K562 (cell line): Measurements from ENCODE around the gene KL. TPM values are rescaled to one million over a fixed set of nuclear protein-coding genes. Genes with fewer than 3 reads are reported as not detected.

Experiments
- ATAC-seq: fragments of 200-7000 bp; cut with Tn5 transposase; 3 replicates; pipeline ENCODE4 v1.9.1; 2020; ENCODE audit warnings: moderate library complexity
- BruUV-seq: library from RNA; stranded (reverse); fragments of 400-500 nt; replicated peaks from 2 replicates; lab custom pipeline; 2021; lab: Mats Ljungman, UMichigan
- CTCF ChIA-PET: fragments of 300-600 bp; formaldehyde crosslinking; extraction: SDS; loops from one replicate; lab custom pipeline; 2021; ENCODE audit warnings: low intra/inter-chr PET ratio; lab: Yijun Ruan, JAX
- POLR2A ChIA-PET: fragments of 300-600, 350-650 bp; sonication (Branson Sonifier 250); formaldehyde crosslinking; extraction: SDS; loops from one replicate; lab custom pipeline; 2021; ENCODE audit warnings: antibody characterized with exemption, inconsistent platforms; lab: Yijun Ruan, JAX
- DNase-seq, 4 experiments: peaks; one replicate each; pipeline versions ENCODE4 v3.0.0 to v3.0.0-alpha.2; 2011 to 2018; ENCODE audit warnings: low spot score in 3 of 4, mixed read lengths in 3 of 4; ENCODE audit errors: extremely low read depth in 1 of 4
- FAIRE-seq: peaks from 2 replicates; lab custom pipeline; 2011; peaks lifted over from hg19 to GRCh38; lab: Jason Lieb, UNC
- H2AFZ ChIP-seq: 2 replicates; pipeline ENCODE4 v1.6.0; 2011; ENCODE audit warnings: low read depth, low read length, control low read depth, inconsistent platforms
- H3K27ac ChIP-seq: fragments of 200-600 bp; 3 replicates; pipeline ENCODE4 v1.8.0; 2011; ENCODE audit warnings: low read depth, mild to moderate bottlenecking, control low read depth, inconsistent platforms, low read length, moderate library complexity, mixed read lengths; ENCODE audit errors: extremely low read depth
- H3K27me3 ChIP-seq, 2 experiments: fragments of 300-600 bp in 1 of 2; 2 replicates in 1 of 2; 3 replicates in 1 of 2; pipeline versions ENCODE4 v1.6.0 to v1.8.0; 2011; ENCODE audit warnings: inconsistent platforms in 2 of 2, low read length in 2 of 2, mild to moderate bottlenecking in 1 of 2, mixed read lengths in 1 of 2, moderate library complexity in 1 of 2; ENCODE audit not compliant: control insufficient read depth in 2 of 2, insufficient read depth in 2 of 2
- H3K36me3 ChIP-seq: fragments of 300-600 bp; 3 replicates; pipeline ENCODE4 v1.8.0; 2011; ENCODE audit warnings: mild to moderate bottlenecking, low read length, inconsistent platforms; ENCODE audit not compliant: control insufficient read depth, insufficient read depth
- H3K4me1 ChIP-seq, 2 experiments: fragments of 200-600 bp in 1 of 2; replicated peaks in 1 of 2; 2 replicates in 1 of 2; 3 replicates in 1 of 2; pipeline versions ENCODE4 v1.5.1 to v1.8.0; 2011; ENCODE audit warnings: inconsistent platforms in 2 of 2, low read length in 2 of 2, mild to moderate bottlenecking in 1 of 2, mixed read lengths in 1 of 2, moderate library complexity in 1 of 2; ENCODE audit not compliant: control insufficient read depth in 2 of 2, insufficient read depth in 2 of 2
- H3K4me2 ChIP-seq: 2 replicates; pipeline ENCODE4 v1.6.1; 2011; ENCODE audit warnings: low read length, control low read depth, inconsistent platforms, mixed read lengths; ENCODE audit not compliant: insufficient read depth
- H3K4me3 ChIP-seq: fragments of 200-600 bp; sonication (generic), shearing (Covaris generic); 2 replicates; pipeline ENCODE4 v1.5.1; 2016; ENCODE audit warnings: control low read depth, inconsistent platforms
- H3K79me2 ChIP-seq: fragments of 200-600 bp; 3 replicates; pipeline ENCODE4 v1.8.0; 2011; ENCODE audit warnings: low read length, inconsistent platforms; ENCODE audit not compliant: control insufficient read depth, insufficient read depth
- H3K9ac ChIP-seq, 2 experiments: 2 replicates each; pipeline versions ENCODE4 v1.6.0 to v1.6.1; 2011; ENCODE audit warnings: low read depth in 2 of 2, low read length in 2 of 2, control low read depth in 1 of 2, inconsistent platforms in 1 of 2, mild to moderate bottlenecking in 1 of 2, mixed read lengths in 1 of 2; ENCODE audit not compliant: insufficient read depth in 1 of 2
- H3K9me1 ChIP-seq: one replicate; pipeline ENCODE4 v1.6.0; 2011; ENCODE audit warnings: inconsistent platforms, mild to moderate bottlenecking, low read length, moderate library complexity; ENCODE audit not compliant: control insufficient read depth, insufficient read depth
- H3K9me3 ChIP-seq: replicated peaks from 2 replicates; pipeline ENCODE4 v1.5.1; 2011; ENCODE audit warnings: low read depth, low read length, inconsistent platforms; ENCODE audit not compliant: control insufficient read depth, insufficient read depth
- H4K20me1 ChIP-seq: replicated peaks from 2 replicates; pipeline ENCODE4 v1.6.1; 2011; ENCODE audit warnings: low read length, inconsistent platforms, mixed read lengths; ENCODE audit not compliant: control insufficient read depth, insufficient read depth
- ASH1L ChIP-seq: fragments of 450-650 bp; IDR thresholded peaks from 2 replicates; pipeline ENCODE4 v1.6.1; 2018; ENCODE audit warnings: borderline replicate concordance, mild to moderate bottlenecking, low read depth; ENCODE audit not compliant: partially characterized antibody
- ATF7 ChIP-seq: fragments of 450-650 bp; IDR thresholded peaks from 2 replicates; pipeline ENCODE4 v1.7.1; 2014; ENCODE audit warnings: mild to moderate bottlenecking, moderate library complexity
- MCM3 ChIP-seq: fragments of 450-650 bp; IDR thresholded peaks from 2 replicates; pipeline ENCODE4 v1.6.1; 2016
- MEF2D ChIP-seq: conservative IDR thresholded peaks from 2 replicates; pipeline ENCODE4 v1.6.1; 2016; ENCODE audit warnings: low read depth, missing genetic modification characterization, missing compliant biosample characterization
- MTF1 ChIP-seq: fragments of 250-450 bp; sonication (Bioruptor Pico); IDR thresholded peaks from 2 replicates; pipeline ENCODE4 v1.9.0; 2021; ENCODE audit warnings: moderate library complexity, mild to moderate bottlenecking, inconsistent platforms, borderline replicate concordance
- NFRKB ChIP-seq: fragments of 450-650 bp; IDR thresholded peaks from 2 replicates; pipeline ENCODE4 v1.6.1; 2016; ENCODE audit warnings: low read depth
- PHF8 ChIP-seq: fragments of 200-600 bp; sonication (generic); IDR thresholded peaks from 2 replicates; pipeline ENCODE4 v1.6.1; 2012; ENCODE audit warnings: mixed run types, mild to moderate bottlenecking, inconsistent platforms, low read length, moderate library complexity, borderline replicate concordance
- PPARD ChIP-seq: fragments of 250-450 bp; sonication (Bioruptor Pico); IDR thresholded peaks from 2 replicates; pipeline ENCODE4 v1.8.0; 2022; ENCODE audit warnings: inconsistent platforms, mild to moderate bottlenecking, moderate library complexity
- SMARCB1 ChIP-seq: IDR thresholded peaks from 2 replicates; pipeline ENCODE4 v1.6.1; 2011; ENCODE audit warnings: improper control_type of control experiment, low read depth; ENCODE audit not compliant: insufficient read length
- SPI1 ChIP-seq: IDR thresholded peaks from 2 replicates; pipeline ENCODE4 v1.6.1; 2011; ENCODE audit warnings: low read depth, low read length, control low read depth, borderline replicate concordance
- SREBF2 ChIP-seq: sonication (generic); formaldehyde crosslinking; IDR thresholded peaks from 2 replicates; pipeline ENCODE4 v1.4.0; 2020; ENCODE audit warnings: mild to moderate bottlenecking, missing genetic modification reagents
- TCF7L2 ChIP-seq: fragments of 150-350 bp; IDR thresholded peaks from 2 replicates; pipeline ENCODE4 v1.6.1; 2016; ENCODE audit warnings: low read depth, mild to moderate bottlenecking, low read length, moderate library complexity
- ZNF134 ChIP-seq: fragments of 250-450 bp; sonication (Bioruptor Pico); conservative IDR thresholded peaks from 2 replicates; pipeline ENCODE4 v1.4.0; 2020
- ZNF444 ChIP-seq: fragments of 250-450 bp; sonication (Bioruptor Pico); IDR thresholded peaks from 2 replicates; pipeline ENCODE4 v1.4.0; 2020; ENCODE audit warnings: mild to moderate bottlenecking, moderate library complexity
- ZNF57 ChIP-seq: fragments of 450-650 bp; formaldehyde crosslinking; IDR thresholded peaks from 2 replicates; pipeline ENCODE4 v1.4.0; 2020; ENCODE audit warnings: mild to moderate bottlenecking, moderate library complexity
- ZNF717 ChIP-seq: fragments of 250-450 bp; sonication (Bioruptor Pico); IDR thresholded peaks from 2 replicates; pipeline ENCODE4 v1.5.0; 2021
- ZZZ3 ChIP-seq: fragments of 450-650 bp; IDR thresholded peaks from 2 replicates; pipeline ENCODE4 v1.6.1; 2016; ENCODE audit warnings: antibody characterized with exemption, mild to moderate bottlenecking, moderate library complexity
- WGBS: fragments of 100-300 bp; shearing (Covaris generic); methylation state at CpG from one replicate; pipeline ENCODE4 v1.1.6; 2016; ENCODE audit warnings: low coverage, mixed read lengths; ENCODE audit not compliant: insufficient coverage; ENCODE audit errors: missing lambda C conversion rate; 5-methylcytosine and 5-hydroxymethylcytosine counted together
- in situ Hi-C: fragments of 300-500 bp; cut with MboI; formaldehyde crosslinking; loops from 4 replicates; pipeline ENCODE4 v1.15.0; 2018; ENCODE audit warnings: inconsistent platforms, mixed read lengths
- intact Hi-C: fragments of 100-400 bp; cut with micrococcal nuclease; formaldehyde crosslinking; loops from 2 replicates; pipeline ENCODE4 v1.14.2; 2022
- polyA plus RNA-seq, 8 experiments: library from polyadenylated mRNA; depleted of rRNA in 4 of 8; stranded (reverse) in 5 of 8; unstranded in 3 of 8; fragments of >200 nt; fragmentation: Nextera tagmentation in 2 of 8; fragmentation: Illumina TruSeq in 1 of 8; extraction: Ambion mirVana in 2 of 8; extraction: Trizol in 1 of 8; gene quantifications; 2 replicates each; pipeline versions ENCODE4 v1.2.1 to v1.2.3, GENCODE V29; 2011 to 2014; ENCODE audit warnings: inconsistent platforms in 1 of 8, missing spikeins in 1 of 8
- total RNA-seq, 7 experiments: library from RNA; depleted of rRNA in 6 of 7; stranded (reverse); fragments of >200 nt in 6 of 7; fragmentation: Illumina TruSeq in 2 of 7; extraction: Trizol in 2 of 7; gene quantifications; 2 replicates each; pipeline versions ENCODE4 v1.2.1 to v1.2.3, GENCODE V29; 2011 to 2021; ENCODE audit warnings: low replicate concordance in 1 of 7
- TF ChIP-seq, protein P1 (sequence below): fragments of 250-450 bp; sonication (Bioruptor Pico); IDR thresholded peaks from 2 replicates; pipeline ENCODE4 v1.9.0; 2021; ENCODE audit warnings: mild to moderate bottlenecking
- TF ChIP-seq, protein P2 (sequence below): IDR thresholded peaks from 2 replicates; pipeline ENCODE4 v1.6.1; 2011; ENCODE audit not compliant: insufficient read length; ENCODE audit errors: extremely low read depth
- TF ChIP-seq, protein P3 (sequence below): IDR thresholded peaks from 3 replicates; pipeline ENCODE4 v1.6.1; 2011; ENCODE audit warnings: borderline replicate concordance, mild to moderate bottlenecking, moderate library complexity; ENCODE audit not compliant: insufficient read length; ENCODE audit errors: extremely low read depth

Gene KL
- total and polyA plus RNA-seq, 9 of the 15 experiments (the other 6 are each of a cell fraction or from before 2014, with no cell fraction given) = not detected

DNA sequence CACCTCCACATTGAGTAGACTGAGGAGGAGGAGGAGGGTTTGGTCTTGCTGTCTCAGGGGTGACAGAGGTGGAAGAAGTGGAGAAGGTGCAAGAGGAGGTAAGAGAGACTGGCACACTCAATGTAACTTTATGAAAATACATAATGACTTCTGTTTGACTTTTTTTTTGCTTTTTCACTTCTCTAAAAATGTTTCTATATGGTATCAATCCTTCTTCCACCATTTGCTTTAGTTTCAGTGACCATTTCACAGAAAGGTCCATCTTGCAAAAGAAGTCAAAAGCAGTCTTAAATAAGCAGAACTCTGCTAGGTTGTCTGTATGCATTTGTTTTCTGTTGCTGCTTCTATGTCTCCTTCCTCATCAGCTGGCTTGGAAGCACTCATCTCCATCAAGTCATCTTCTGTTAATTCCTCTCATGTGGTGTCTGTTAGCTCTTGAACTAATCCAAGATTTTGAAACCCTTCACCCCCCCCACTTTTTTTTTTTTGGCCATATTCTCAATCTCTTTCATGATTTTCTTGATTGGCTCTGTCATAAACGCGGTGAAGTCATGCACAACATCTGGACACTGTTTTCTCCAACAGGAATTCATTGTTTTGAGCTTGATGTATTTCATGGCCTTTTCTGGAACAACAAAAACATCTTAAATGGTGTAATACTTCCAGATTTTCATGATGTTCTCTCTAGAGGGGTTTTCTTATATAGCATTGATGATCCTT, 80.8 kb downstream of the KL start:
- Histone ChIP-seq H3K9me1 (no peaks in the 10 kb centered on the region), H3K9ac (no peak overlapping the region), H3K4me1 (no peaks in the 10 kb centered on the region), H3K27me3 (no peaks in the 10 kb centered on the region), H2AFZ (no peak overlapping the region), H4K20me1 (no peaks in the 10 kb centered on the region), H3K36me3 (no peaks in the 10 kb centered on the region), H3K79me2 (no peaks in the 10 kb centered on the region), H3K4me3 (no peak overlapping the region), H3K4me2 (no peak overlapping the region), H3K27ac (no peak overlapping the region), H3K9me3 (no peaks in the 10 kb centered on the region)
- ChIA-PET POLR2A (no interaction called here), CTCF (no interaction called here)
- 0% methylated on average over 2 of the region's 2 CpGs for WGBS
- ATAC-seq = no peak
- in situ Hi-C loops (no loop called here), intact Hi-C loops (no loop called here)
- FAIRE-seq = no peak
- no peak for DNase-seq
- no TSS peak for BruUV-seq
- no peak for TF ChIP-seq ATF7
- TF ChIP-seq SPI1 = no peak
- TF ChIP-seq PPARD (CRISPR knock-in tag) = no peak
- no peak for TF ChIP-seq ZNF57 (CRISPR knock-in tag)
- no peak for TF ChIP-seq PHF8
- TF ChIP-seq ZNF717 (CRISPR knock-in tag) = no peak
- TF ChIP-seq MTF1 (CRISPR knock-in tag) = no peak
- no peak for TF ChIP-seq ZZZ3
- TF ChIP-seq ZNF444 (CRISPR knock-in tag) = no peak
- no peak for TF ChIP-seq SREBF2 (CRISPR knock-in tag)
- no peak for TF ChIP-seq NFRKB
- TF ChIP-seq, protein P1, sequence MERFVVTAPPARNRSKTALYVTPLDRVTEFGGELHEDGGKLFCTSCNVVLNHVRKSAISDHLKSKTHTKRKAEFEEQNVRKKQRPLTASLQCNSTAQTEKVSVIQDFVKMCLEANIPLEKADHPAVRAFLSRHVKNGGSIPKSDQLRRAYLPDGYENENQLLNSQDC (CRISPR knock-in tag) = no peak
- TF ChIP-seq, protein P2, sequence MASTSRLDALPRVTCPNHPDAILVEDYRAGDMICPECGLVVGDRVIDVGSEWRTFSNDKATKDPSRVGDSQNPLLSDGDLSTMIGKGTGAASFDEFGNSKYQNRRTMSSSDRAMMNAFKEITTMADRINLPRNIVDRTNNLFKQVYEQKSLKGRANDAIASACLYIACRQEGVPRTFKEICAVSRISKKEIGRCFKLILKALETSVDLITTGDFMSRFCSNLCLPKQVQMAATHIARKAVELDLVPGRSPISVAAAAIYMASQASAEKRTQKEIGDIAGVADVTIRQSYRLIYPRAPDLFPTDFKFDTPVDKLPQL = no peak
- TF ChIP-seq SMARCB1 = no peak
- TF ChIP-seq MEF2D = no peak
- no peak for TF ChIP-seq MCM3
- TF ChIP-seq ZNF134 (CRISPR knock-in tag) = no peak
- TF ChIP-seq, protein P3, sequence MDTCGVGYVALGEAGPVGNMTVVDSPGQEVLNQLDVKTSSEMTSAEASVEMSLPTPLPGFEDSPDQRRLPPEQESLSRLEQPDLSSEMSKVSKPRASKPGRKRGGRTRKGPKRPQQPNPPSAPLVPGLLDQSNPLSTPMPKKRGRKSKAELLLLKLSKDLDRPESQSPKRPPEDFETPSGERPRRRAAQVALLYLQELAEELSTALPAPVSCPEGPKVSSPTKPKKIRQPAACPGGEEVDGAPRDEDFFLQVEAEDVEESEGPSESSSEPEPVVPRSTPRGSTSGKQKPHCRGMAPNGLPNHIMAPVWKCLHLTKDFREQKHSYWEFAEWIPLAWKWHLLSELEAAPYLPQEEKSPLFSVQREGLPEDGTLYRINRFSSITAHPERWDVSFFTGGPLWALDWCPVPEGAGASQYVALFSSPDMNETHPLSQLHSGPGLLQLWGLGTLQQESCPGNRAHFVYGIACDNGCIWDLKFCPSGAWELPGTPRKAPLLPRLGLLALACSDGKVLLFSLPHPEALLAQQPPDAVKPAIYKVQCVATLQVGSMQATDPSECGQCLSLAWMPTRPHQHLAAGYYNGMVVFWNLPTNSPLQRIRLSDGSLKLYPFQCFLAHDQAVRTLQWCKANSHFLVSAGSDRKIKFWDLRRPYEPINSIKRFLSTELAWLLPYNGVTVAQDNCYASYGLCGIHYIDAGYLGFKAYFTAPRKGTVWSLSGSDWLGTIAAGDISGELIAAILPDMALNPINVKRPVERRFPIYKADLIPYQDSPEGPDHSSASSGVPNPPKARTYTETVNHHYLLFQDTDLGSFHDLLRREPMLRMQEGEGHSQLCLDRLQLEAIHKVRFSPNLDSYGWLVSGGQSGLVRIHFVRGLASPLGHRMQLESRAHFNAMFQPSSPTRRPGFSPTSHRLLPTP = no peak
- no peak for TF ChIP-seq ASH1L
- no peak for TF ChIP-seq TCF7L2
